ENCODE data around the gene PRTFDC1. TPM values are rescaled to one million over a fixed set of nuclear protein-coding genes. Genes with fewer than 3 reads are reported as not detected.

Gene PRTFDC1
- total and polyA plus RNA-seq, 2 of the 13 experiments (the other 11 are each of a cell fraction or from before 2014, with no cell fraction given), result not detected

DNA sequence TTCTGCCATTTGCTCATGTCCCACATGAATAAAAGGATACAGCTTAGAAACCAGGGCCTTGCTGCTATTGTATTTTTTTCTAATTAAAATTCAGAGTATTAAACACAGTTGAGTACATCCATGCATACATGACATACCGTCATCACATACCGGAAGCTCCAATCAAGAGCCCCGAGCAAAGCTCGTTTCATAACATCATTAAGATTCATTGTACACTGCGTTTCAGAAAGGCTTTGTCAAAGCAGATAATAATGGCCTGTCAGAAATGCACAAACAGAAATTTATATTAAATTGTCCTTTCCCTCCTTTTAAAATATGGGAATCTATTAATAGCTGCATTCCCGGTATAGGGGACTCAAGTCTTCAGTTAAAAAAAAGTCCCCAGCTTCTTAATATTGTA lies 103.4 kb downstream of the PRTFDC1 start:
- Histone ChIP-seq H3K79me2 (ENCODE audit: insufficient read depth, low read length) (no peaks in the 10 kb centered on the region), H3K27me3 (ENCODE audit: control insufficient read depth in 1 of 2, insufficient read depth in 2 of 2, low read length in 2 of 2) (peaks cover 2 to 6% of the 10 kb centered on the region in 2 experiments; a peak in 3 of 5 replicates), H2AFZ (ENCODE audit: low read length) (no peak overlapping the region), H3K4me2 (ENCODE audit: low read depth, low read length) (no peak overlapping the region), H4K20me1 (ENCODE audit: insufficient read depth, low read length) (no peaks in the 10 kb centered on the region), H3K9me3 (ENCODE audit: low read length) (no peaks in the 10 kb centered on the region), H3K4me1 (ENCODE audit: insufficient read depth, low read length) (no peaks in the 10 kb centered on the region), H3K36me3 (replicated peaks in 1 of 2; ENCODE audit: control insufficient read depth in 1 of 2, insufficient read depth in 2 of 2, low read length in 2 of 2) (no peaks in the 10 kb centered on the region), H3K9ac (ENCODE audit: insufficient read depth, low read depth, low read length) (no peak overlapping the region), H3K27ac (ENCODE audit: extremely low read length, insufficient read depth, low read length) (no peak overlapping the region), H3K4me3 (replicated peaks in 1 of 3; ENCODE audit: insufficient read depth in 1 of 3, low read depth in 2 of 3, low read length in 3 of 3) (no peak overlapping the region)
- in situ Hi-C loops (cut with HindIII; ENCODE audit: extremely low pct_ligation_motif_present, low pct_unique_long_range_greater_than_20kb), result no loop called here
- FAIRE-seq (no peak), ATAC-seq (no peak), DNase-seq (ENCODE audit: low spot score) (no peak)
- ChIA-PET CTCF (ENCODE audit: low intra/inter-chr PET ratio, low total read pairs) (no interaction called here), POLR2A (no interaction called here)
- 76% methylated on average over 6 of the region's 6 CpGs for WGBS (ENCODE audit: low lambda C conversion rate)
- intact Hi-C loops (cut with micrococcal nuclease; ENCODE audit: unreplicated experiment), result no loop called here
- BruUV-seq (replicated peaks), result no TSS peak
- no peak for TF ChIP-seq SRSF1 (optimal IDR thresholded peaks at IDR 0.05; ENCODE audit: low read depth, low read length)
- TF ChIP-seq, protein P1, sequence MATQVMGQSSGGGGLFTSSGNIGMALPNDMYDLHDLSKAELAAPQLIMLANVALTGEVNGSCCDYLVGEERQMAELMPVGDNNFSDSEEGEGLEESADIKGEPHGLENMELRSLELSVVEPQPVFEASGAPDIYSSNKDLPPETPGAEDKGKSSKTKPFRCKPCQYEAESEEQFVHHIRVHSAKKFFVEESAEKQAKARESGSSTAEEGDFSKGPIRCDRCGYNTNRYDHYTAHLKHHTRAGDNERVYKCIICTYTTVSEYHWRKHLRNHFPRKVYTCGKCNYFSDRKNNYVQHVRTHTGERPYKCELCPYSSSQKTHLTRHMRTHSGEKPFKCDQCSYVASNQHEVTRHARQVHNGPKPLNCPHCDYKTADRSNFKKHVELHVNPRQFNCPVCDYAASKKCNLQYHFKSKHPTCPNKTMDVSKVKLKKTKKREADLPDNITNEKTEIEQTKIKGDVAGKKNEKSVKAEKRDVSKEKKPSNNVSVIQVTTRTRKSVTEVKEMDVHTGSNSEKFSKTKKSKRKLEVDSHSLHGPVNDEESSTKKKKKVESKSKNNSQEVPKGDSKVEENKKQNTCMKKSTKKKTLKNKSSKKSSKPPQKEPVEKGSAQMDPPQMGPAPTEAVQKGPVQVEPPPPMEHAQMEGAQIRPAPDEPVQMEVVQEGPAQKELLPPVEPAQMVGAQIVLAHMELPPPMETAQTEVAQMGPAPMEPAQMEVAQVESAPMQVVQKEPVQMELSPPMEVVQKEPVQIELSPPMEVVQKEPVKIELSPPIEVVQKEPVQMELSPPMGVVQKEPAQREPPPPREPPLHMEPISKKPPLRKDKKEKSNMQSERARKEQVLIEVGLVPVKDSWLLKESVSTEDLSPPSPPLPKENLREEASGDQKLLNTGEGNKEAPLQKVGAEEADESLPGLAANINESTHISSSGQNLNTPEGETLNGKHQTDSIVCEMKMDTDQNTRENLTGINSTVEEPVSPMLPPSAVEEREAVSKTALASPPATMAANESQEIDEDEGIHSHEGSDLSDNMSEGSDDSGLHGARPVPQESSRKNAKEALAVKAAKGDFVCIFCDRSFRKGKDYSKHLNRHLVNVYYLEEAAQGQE (IDR thresholded peaks at IDR 0.05; ENCODE audit: borderline replicate concordance in 1 of 2, low read depth in 1 of 2, low read length in 2 of 2), result no peak
- TF ChIP-seq ZNF83 (CRISPR knock-in tag; IDR thresholded peaks at IDR 0.05; ENCODE audit: borderline replicate concordance), result no peak
- TF ChIP-seq, protein P2, sequence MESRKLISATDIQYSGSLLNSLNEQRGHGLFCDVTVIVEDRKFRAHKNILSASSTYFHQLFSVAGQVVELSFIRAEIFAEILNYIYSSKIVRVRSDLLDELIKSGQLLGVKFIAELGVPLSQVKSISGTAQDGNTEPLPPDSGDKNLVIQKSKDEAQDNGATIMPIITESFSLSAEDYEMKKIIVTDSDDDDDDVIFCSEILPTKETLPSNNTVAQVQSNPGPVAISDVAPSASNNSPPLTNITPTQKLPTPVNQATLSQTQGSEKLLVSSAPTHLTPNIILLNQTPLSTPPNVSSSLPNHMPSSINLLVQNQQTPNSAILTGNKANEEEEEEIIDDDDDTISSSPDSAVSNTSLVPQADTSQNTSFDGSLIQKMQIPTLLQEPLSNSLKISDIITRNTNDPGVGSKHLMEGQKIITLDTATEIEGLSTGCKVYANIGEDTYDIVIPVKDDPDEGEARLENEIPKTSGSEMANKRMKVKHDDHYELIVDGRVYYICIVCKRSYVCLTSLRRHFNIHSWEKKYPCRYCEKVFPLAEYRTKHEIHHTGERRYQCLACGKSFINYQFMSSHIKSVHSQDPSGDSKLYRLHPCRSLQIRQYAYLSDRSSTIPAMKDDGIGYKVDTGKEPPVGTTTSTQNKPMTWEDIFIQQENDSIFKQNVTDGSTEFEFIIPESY (CRISPR knock-in tag; IDR thresholded peaks at IDR 0.05), result no peak
- TF ChIP-seq ZNF326 (CRISPR knock-in tag; IDR thresholded peaks at IDR 0.05; ENCODE audit: borderline replicate concordance), result no peak
- TF ChIP-seq, protein P3, sequence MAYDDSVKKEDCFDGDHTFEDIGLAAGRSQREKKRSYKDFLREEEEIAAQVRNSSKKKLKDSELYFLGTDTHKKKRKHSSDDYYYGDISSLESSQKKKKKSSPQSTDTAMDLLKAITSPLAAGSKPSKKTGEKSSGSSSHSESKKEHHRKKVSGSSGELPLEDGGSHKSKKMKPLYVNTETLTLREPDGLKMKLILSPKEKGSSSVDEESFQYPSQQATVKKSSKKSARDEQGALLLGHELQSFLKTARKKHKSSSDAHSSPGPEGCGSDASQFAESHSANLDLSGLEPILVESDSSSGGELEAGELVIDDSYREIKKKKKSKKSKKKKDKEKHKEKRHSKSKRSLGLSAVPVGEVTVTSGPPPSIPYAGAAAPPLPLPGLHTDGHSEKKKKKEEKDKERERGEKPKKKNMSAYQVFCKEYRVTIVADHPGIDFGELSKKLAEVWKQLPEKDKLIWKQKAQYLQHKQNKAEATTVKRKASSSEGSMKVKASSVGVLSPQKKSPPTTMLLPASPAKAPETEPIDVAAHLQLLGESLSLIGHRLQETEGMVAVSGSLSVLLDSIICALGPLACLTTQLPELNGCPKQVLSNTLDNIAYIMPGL (CRISPR knock-in tag; IDR thresholded peaks at IDR 0.05; ENCODE audit: borderline replicate concordance in 1 of 2, low read depth in 1 of 2), result no peak
- TF ChIP-seq, protein P4, sequence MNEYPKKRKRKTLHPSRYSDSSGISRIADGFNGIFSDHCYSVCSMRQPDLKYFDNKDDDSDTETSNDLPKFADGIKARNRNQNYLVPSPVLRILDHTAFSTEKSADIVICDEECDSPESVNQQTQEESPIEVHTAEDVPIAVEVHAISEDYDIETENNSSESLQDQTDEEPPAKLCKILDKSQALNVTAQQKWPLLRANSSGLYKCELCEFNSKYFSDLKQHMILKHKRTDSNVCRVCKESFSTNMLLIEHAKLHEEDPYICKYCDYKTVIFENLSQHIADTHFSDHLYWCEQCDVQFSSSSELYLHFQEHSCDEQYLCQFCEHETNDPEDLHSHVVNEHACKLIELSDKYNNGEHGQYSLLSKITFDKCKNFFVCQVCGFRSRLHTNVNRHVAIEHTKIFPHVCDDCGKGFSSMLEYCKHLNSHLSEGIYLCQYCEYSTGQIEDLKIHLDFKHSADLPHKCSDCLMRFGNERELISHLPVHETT (CRISPR knock-in tag; conservative IDR thresholded peaks at IDR 0.05), result no peak
- TF ChIP-seq, protein P5, sequence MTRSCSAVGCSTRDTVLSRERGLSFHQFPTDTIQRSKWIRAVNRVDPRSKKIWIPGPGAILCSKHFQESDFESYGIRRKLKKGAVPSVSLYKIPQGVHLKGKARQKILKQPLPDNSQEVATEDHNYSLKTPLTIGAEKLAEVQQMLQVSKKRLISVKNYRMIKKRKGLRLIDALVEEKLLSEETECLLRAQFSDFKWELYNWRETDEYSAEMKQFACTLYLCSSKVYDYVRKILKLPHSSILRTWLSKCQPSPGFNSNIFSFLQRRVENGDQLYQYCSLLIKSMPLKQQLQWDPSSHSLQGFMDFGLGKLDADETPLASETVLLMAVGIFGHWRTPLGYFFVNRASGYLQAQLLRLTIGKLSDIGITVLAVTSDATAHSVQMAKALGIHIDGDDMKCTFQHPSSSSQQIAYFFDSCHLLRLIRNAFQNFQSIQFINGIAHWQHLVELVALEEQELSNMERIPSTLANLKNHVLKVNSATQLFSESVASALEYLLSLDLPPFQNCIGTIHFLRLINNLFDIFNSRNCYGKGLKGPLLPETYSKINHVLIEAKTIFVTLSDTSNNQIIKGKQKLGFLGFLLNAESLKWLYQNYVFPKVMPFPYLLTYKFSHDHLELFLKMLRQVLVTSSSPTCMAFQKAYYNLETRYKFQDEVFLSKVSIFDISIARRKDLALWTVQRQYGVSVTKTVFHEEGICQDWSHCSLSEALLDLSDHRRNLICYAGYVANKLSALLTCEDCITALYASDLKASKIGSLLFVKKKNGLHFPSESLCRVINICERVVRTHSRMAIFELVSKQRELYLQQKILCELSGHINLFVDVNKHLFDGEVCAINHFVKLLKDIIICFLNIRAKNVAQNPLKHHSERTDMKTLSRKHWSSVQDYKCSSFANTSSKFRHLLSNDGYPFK (CRISPR knock-in tag; IDR thresholded peaks at IDR 0.05; ENCODE audit: borderline replicate concordance), result no peak
- no peak for TF ChIP-seq ZFP37 (CRISPR knock-in tag; IDR thresholded peaks at IDR 0.05; ENCODE audit: borderline replicate concordance)
- TF ChIP-seq NFYC (CRISPR knock-in tag; IDR thresholded peaks at IDR 0.05), result no peak
